GM21619 (cell line): ENCODE results near the gene VPS26A.
A peak's percentile ranks its signal among the peaks of the same experiment; 100 is the strongest.
"Not testable (repeated sequence)": the region's sequence is repeated elsewhere in the genome, so short reads cannot be mapped to it uniquely, and the experiment has no call there.

Experiments
- ATAC-seq: cut with Tn5 transposase; IDR thresholded peaks from one replicate; pipeline ENCODE4 v1.9.1; 2021; ENCODE audit not compliant: unreplicated experiment

Gene VPS26A

GRCh38 chr10:69102440-69102839 is 21.5 kb upstream of the VPS26A start:
- ATAC-seq = no peak

GRCh38 chr10:69103784-69104183 is 20.2 kb upstream of the VPS26A start:
- no peak for ATAC-seq

GRCh38 chr10:69104994-69105790 is 18.8 kb upstream of the VPS26A start:
- ATAC-seq = no peak

GRCh38 chr10:69107176-69107490 is 16.8 kb upstream of the VPS26A start:
- no peak for ATAC-seq

GRCh38 chr10:69107699-69108098 is 16.3 kb upstream of the VPS26A start:
- no peak for ATAC-seq

GRCh38 chr10:69119896-69120295 is 4.1 kb upstream of the VPS26A start:
- ATAC-seq = no peak

- ATAC-seq = peak; percentile 25
These were observed 652 bp upstream of the VPS26A start for GRCh38 chr10:69123306-69123746.

GRCh38 chr10:69124563-69125268 is 738 bp downstream of the VPS26A start:
- peak; percentile 26 for ATAC-seq

- no peak for ATAC-seq
These were observed 1.6 kb downstream of the VPS26A start for GRCh38 chr10:69125554-69125953.

- no peak for ATAC-seq
These were observed 6.3 kb downstream of the VPS26A start for GRCh38 chr10:69130251-69130650.

- no peak for ATAC-seq
These were observed 16.0 kb downstream of the VPS26A start for GRCh38 chr10:69139961-69140360.

- ATAC-seq = no peak
These were observed 17.3 kb downstream of the VPS26A start for GRCh38 chr10:69141304-69141703.

GRCh38 chr10:69142074-69142473 is 18.1 kb downstream of the VPS26A start:
- ATAC-seq = not testable (repeated sequence)

- ATAC-seq = no peak
These were observed 19.0 kb downstream of the VPS26A start for GRCh38 chr10:69142983-69143382.

- ATAC-seq = no peak
These were observed 21.4 kb downstream of the VPS26A start for GRCh38 chr10:69145329-69145728.

- ATAC-seq = no peak
These were observed 21.9 kb downstream of the VPS26A start for GRCh38 chr10:69145864-69146263.

- no peak for ATAC-seq
These were observed 22.8 kb downstream of the VPS26A start for GRCh38 chr10:69146759-69147158.

GRCh38 chr10:69151984-69152383 is 28.0 kb downstream of the VPS26A start:
- no peak for ATAC-seq

- ATAC-seq = no peak
These were observed 29.2 kb downstream of the VPS26A start for GRCh38 chr10:69153227-69153626.

- no peak for ATAC-seq
These were observed 36.8 kb downstream of the VPS26A start for GRCh38 chr10:69160809-69161241.

GRCh38 chr10:69168493-69168892 is 44.5 kb downstream of the VPS26A start:
- ATAC-seq = no peak

- ATAC-seq = no peak
These were observed 48.4 kb downstream of the VPS26A start for GRCh38 chr10:69172241-69172982.
